GM10847 (cell line): ENCODE measurements around the gene TUBA1B.

ENCODE experiments used
- POLR2A ChIP-seq: IDR thresholded peaks from 2 replicates; pipeline ENCODE4 v1.6.1; 2011; ENCODE audit not compliant: insufficient read length; ENCODE audit errors: extremely low read depth

TUBA1B gene

DNA sequence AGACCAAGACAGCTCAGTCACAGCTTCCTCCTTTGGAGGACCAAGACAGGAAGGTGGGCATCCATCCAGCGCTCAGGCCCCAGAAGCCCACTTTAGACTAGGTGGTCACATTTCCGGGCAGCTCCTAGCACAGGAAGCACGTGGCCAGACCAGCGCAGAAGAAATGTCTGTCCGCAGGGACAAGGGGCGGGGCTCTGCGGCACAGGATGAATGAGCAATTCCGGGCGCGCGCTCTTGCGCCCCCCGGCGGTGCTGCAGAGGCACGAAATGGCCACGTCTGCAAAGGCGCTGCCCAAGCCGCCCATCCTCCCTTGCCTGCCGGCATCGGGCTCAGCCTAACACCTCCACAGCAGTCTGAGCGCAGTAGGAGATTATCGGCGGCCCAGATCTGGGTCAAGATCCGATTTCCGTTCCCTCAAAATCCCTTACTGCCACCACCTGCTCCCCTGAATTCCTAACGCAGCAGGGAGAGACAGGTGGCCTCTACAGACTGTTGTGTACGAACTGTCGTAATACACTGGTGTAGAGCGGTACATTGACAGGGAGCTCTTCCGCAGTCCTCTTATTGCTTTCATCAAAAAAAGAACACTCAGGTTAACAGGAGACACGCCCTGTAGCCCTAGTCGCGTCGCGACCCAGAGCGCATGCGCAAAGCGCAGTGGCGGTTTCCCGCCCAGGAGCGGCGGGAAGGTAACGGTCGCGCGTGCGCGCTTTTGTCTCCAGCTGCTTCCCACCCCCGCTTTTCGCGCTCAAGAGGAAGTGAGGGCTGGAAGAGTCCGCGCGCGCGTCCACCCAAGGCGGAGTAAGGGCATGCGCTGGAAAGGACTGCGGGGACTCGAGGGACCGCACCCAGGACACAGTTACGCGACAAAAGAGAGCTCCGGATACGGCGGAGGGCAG lies 794 bp downstream of the TUBA1B start:
- peak; percentile 52 for TF ChIP-seq POLR2A

DNA sequence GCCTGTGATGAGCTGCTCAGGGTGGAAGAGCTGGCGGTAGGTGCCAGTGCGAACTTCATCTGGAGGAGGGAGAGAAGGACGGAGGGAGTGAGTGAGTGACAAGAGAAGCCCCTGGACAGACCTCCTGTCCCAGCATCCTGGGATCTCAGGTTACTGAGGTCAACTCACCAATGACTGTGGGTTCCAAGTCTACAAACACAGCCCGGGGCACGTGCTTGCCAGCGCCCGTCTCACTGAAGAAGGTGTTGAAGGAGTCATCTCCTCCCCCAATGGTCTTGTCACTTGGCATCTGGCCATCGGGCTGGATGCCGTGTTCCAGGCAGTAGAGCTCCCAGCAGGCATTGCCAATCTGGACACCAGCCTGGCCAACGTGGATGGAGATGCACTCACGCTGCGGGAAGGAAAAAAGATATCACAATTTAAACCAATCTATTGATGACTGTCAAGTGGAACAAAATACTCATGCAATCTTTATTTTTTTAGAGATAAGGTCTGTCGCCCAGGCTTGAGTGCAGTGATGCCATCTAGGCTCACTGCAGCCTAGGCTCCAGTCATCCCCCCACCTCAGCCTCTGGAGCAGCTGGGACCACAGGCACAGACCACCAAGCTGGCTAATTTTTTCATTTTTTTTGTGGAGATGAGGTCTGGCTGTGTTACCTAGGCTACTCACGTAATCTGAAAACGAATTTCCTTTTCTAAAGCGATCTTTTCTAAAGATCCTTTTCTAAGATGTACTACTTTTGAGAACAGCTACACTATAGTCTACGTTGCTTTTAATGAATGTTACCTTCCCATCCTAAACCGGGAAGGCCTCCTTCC lies 1.7 kb downstream of the TUBA1B start:
- TF ChIP-seq POLR2A, result no peak

DNA sequence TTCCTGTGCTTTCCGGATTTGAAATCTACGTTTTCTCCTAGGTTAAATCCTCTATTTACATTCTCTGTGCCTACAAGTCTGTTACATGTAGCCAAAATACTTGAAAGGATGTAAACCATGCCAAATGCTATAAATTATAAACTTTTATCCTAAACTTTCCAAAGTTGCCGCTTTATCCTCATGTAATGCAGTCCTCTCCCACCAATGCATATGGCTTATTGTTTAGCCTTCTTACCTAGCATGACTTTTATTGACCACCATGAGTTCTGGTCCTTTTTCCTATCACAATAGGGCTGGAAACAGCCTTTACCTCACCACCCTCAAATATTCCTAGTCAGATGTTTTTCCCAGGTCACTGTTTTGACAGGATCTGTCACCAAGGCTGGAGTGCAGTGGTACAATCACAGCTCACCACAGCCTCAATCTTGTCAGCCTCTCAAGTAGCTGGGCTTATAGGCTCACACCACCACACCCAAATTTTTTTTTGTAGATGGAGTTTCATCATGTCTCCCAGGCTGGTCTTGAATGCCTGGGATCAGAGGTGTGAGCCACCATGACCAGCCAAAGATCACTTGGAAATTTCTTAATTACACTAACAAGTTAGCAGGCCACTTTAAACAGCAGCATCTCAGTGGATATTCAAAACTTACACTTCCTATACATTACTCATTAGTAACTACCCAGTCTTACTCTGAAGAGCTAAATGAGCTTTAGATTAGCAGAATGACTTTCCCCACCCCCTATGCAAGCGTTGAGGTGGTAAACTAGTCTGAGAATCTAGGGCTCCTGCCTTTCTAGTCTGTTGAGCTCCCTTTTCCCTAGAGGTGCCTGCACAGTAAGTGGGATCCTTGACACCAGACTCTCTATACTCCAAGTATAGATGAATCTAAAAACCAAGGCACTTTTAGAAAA lies 4.1 kb downstream of the TUBA1B start:
- no peak for TF ChIP-seq POLR2A

DNA sequence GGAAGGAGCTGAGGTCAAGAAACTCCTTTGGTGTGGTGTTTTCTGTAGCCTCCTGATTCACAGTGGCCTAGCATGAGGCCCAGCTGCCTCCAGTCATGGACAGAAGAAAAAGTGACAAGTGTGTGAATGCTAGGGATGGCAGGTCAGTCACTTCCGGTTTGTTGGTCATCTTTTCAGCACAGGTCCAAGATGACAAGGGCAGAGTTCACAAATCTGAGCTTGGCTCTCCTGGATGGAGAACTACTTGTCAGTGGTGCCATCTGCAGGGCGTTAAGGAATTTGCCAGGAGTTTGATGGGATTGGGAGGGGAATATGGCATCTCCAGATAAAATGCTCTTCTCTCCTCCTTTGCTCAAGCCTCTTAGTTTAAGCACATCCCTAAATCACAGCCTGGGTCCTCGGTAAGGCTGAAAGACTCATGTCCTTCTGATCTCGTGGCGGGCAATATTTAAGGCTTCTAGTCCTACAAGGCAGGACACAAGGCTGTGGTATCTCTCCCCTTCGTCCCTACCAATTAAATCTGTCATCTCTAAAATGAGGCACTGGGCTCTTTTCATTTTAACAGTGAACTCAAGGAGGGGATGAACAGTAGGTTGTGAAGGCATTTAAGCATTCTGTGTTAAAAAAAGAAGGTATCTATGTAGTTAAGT lies 10.0 kb downstream of the TUBA1B start:
- TF ChIP-seq POLR2A, result no peak

DNA sequence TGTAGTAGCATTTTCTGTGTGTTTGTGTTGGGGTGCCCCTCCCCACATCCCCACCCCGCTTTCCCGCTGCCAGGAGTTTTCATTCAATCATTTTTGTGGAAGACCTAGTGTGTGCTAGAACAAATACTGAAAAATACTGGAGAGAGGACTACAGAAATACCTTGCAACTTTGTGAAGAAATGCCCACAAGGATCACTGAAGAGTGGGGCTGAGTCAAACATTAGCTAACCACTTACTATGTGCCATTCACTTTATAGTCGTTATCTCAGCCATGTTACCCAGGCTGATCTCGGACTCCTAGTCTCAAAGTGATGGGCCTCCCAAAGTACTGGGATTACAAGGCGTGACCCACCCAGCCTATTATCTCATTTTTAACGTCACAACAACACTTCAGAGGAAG lies 20.0 kb downstream of the TUBA1B start:
- TF ChIP-seq POLR2A, result no peak

DNA sequence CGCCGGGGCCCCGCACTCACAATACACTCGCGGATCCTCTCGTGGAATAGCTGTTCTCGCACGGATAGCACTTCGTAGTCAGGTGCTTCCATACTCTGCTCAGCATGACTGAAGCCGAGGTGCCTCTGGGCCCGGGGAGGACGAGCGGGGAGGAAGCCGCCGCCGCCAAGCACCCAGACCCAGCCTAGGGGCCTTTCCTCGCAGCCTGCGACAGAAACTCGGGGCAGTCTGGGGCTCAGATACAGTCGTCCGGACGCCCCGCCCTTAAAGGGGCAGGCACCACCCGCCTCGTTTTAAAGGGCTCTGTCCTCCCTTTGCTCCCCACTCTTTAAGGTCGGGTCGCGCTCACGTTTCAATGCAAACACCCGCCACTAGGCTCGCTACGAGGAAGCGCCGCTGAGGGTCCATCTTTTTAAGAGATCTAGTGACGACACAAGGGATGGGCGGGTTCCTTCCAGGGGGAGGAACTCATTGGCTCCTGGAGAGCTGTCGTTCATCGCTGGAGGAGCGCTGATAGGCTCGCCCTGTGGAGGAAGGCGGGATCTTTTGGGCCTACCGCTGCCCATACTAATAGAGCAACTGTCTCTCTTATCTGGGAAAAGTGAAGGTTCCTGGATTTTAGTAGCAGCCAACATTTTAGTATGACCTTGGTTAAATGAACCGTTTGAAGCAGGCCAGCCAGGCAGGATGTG lies 20.6 kb downstream of the TUBA1B start, which contains the start of gene LMBR1L:
Gene LMBR1L, minus strand, starts transcription at position 384 of the 692 bp plus-strand sequence. Its CDS starts 292 bp downstream, at position 92.
- TF ChIP-seq POLR2A, result peak; percentile 71

DNA sequence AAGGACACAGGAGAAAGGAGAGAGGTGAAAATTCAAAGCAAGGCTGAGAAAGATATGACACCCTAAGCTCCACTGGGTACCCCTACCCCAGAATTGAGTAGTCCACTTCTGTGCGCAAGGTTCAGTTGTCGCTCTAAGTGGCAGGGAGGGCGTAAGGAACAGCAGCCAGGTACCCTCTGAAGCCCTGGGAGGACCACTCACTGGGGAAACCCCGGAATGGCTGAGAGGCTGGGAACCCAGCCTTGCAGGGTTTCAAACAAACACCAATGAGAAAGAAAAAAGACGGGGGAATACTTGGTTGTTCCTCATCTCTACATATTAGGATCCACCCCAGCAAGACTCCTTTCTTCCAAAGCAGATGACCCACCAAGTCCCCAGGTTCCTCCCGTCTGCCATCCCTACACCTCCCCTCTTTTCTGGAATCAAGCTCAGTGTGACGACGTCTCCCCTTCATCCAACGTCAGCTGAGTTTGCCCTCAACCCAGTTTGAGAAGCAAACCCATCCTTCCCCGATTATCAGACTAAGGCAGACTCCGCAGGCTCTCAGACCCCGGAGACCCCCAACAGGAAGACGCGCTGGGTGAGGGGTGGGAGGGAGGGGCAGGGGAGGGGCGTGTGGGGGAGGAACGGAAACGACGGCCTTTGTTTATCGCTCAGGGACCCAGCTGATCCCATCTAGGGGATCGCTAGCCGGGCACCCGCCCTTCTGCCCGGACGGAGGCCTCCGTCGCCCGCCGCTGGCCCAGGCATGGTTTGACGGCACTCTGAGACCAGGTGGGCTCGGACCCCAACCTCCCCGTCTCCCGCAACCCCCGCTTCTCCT lies 21.3 kb downstream of the TUBA1B start:
- TF ChIP-seq POLR2A, result no peak

DNA sequence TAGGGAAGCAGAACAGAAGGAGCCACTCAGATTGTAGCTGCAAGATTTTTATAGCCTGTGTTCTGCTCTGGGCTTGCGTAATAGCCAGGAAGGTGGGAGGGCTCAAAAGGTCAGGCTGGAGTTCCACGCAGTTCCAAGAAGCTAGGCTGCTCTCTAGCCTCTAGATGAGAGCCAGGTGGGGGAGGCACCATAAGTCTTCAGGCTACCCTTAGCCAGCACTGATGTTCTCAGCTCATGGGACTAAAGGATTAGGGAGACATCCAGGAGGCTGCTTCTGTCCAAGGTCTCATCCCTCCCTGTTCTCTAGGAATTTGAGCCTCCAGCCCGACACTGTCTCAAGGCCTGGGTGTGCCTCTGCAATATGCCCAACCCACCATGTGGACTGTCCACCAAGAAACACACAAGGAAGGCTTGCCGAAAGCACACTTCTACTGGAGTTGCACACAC lies 22.2 kb downstream of the TUBA1B start:
- TF ChIP-seq POLR2A, result no peak

DNA sequence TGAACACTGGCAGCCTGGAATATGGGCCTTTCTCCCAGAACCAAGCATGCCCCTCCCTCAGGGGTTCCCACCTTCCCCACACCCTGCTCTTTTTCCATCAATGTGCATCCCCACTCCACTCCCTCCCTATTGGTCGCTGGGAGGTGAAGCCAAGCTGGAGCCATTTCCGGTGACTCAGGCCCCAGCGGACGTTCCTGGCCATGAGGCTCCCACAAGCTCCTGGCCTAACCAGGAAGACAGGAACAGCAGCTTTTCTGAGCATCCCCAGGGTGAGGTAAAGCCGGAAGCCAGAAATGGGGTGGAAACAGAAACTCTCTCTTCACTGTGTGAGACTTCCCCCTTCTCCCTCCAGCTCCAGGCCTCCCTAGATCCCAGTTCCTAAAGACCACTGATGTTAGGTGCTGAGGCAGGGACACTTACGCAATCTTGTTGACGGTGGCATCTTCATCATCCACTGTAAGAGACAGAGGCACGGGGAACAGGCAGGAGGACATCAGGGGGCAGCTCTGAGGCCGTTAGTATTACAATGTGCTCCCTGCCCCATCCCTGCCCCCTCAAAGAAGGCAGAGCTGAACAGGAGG lies 25.6 kb downstream of the TUBA1B start:
- TF ChIP-seq POLR2A, result no peak

DNA sequence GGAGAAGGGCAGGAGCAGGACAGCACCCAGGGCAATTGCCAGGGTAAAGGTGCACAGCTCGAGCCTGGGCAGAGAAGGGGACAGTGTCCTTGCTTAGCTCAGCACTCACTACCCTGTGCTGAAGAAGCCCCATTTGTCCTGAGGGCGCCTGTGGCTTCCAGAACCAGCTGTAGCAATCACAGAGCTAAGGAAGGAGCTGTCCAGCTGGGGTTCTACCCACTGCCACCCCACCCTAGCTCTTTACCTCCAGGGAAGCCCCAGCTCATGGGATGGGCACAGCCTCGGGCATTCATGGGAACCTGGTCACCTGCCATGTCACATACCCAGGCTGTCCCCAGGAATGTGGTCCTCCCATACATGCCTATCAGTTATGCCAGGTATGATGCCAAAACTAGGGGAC lies 26.4 kb downstream of the TUBA1B start:
- TF ChIP-seq POLR2A, result no peak

DNA sequence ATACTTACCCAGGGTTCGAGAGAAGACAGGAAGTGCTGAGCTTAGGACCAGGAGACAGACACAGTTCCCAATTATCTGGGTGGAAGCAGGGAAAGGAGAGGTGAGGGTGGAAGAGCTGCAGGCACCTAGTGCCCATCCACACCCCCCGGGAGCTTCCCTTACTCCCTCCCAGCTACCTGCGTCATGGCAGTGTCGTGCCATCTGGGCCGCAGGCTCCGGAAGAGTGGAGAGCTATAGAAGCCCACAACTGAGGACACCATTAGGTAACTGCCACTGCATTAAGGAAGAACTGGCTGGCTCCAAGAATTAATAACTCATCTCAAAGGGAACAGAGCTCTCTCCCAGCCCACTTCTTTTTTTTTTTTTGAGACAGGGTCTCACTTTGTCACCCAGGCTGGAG lies 30.8 kb downstream of the TUBA1B start:
- TF ChIP-seq POLR2A, result no peak

DNA sequence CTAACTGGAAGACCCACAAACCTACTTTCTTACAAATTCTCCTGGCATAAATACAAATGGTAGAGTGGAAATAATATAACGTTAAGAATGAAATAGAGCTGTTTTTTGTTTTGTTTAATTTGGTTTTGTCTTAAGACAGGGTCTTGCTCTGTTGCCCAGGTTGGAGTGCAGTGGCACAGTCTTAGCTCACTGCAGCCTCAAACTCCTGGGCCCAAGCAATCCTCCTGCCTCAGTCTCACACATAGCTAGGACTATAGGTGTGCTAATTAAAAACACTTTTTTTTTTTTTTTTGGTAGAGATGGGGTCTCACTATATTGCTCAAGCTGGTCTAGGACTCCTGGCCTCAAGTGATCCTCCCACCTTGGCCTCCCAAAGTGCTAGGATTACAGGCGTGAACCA lies 32.5 kb downstream of the TUBA1B start:
- TF ChIP-seq POLR2A, result no peak

DNA sequence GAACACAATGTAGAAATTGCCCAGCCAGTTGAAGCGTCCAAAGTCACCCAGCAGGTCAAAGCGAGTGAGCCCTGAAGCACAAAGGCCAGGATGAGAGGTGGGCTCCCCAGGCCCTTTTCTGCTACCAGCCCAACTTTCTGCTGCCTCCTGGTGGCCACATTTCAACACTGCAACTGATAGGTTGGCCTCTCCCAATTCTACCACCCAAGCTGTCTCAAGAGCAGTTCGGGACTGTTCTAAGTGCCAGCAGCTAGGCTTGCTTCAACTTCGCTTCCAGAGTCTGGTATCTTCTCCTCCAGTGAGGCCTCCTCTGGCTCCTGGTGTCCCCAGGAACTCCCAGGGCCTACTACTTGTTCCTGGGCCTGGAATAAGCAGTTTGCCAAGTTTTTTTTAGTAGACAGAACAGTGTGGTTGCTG lies 33.2 kb downstream of the TUBA1B start:
- TF ChIP-seq POLR2A, result no peak
